ENCODE data around the gene SMARCE1. TPM values are rescaled to one million over a fixed set of nuclear protein-coding genes. Genes with fewer than 3 reads are reported as not detected.

Gene SMARCE1
- 109 TPM for total RNA-seq

GRCh38 chr17:40647624-40648383, at the start of gene SMARCE1:
Gene SMARCE1, minus strand, starts transcription at chr17:40647818. Its CDS starts 2,016 bp downstream, at chr17:40645802.
- DNase-seq: peak; percentile 55

- DNase-seq: no peak
Measured at GRCh38 chr17:40697297-40697696, 49.7 kb upstream of the SMARCE1 start.

- no peak for DNase-seq
Measured at GRCh38 chr17:40696651-40697072, 49.0 kb upstream of the SMARCE1 start.

GRCh38 chr17:40695874-40696472, 48.4 kb upstream of the SMARCE1 start:
- DNase-seq: no peak

GRCh38 chr17:40694584-40694983, 47.0 kb upstream of the SMARCE1 start:
- DNase-seq: no peak

GRCh38 chr17:40687106-40687505, 39.5 kb upstream of the SMARCE1 start:
- no peak for DNase-seq

- DNase-seq: no peak
Measured at GRCh38 chr17:40686192-40686591, 38.6 kb upstream of the SMARCE1 start.

- DNase-seq: no peak
Measured at GRCh38 chr17:40680998-40681397, 33.4 kb upstream of the SMARCE1 start.

GRCh38 chr17:40679523-40679907, 31.9 kb upstream of the SMARCE1 start:
- DNase-seq: no peak

- no peak for DNase-seq
Measured at GRCh38 chr17:40678902-40679522, 31.4 kb upstream of the SMARCE1 start.

GRCh38 chr17:40675905-40676304, 28.3 kb upstream of the SMARCE1 start:
- no peak for DNase-seq

- DNase-seq: no peak
Measured at GRCh38 chr17:40672654-40673053, 25.0 kb upstream of the SMARCE1 start.

- DNase-seq: no peak
Measured at GRCh38 chr17:40671282-40671681, 23.7 kb upstream of the SMARCE1 start.

- DNase-seq: no peak
Measured at GRCh38 chr17:40666331-40666730, 18.7 kb upstream of the SMARCE1 start.

GRCh38 chr17:40664582-40665333, 17.1 kb upstream of the SMARCE1 start, which contains the start of gene KRT222:
Gene KRT222, minus strand, starts transcription at chr17:40665177. Its CDS starts 78 bp downstream, at chr17:40665099.
- DNase-seq: no peak

- no peak for DNase-seq
Measured at GRCh38 chr17:40663252-40663651, 15.6 kb upstream of the SMARCE1 start.

- DNase-seq: no peak
Measured at GRCh38 chr17:40659911-40660310, 12.3 kb upstream of the SMARCE1 start.

- DNase-seq: no peak
Measured at GRCh38 chr17:40658396-40658795, 10.8 kb upstream of the SMARCE1 start.

- no peak for DNase-seq
Measured at GRCh38 chr17:40651939-40652338, 4.3 kb upstream of the SMARCE1 start.

- no peak for DNase-seq
Measured at GRCh38 chr17:40648384-40648968, 858 bp upstream of the SMARCE1 start.

- no peak for DNase-seq
Measured at GRCh38 chr17:40646791-40647623, 611 bp downstream of the SMARCE1 start.
